Urinary bladder (tissue), 4 donors: ENCODE results near the gene RASAL1. TPM values are rescaled to one million over a fixed set of nuclear protein-coding genes. Genes with fewer than 3 reads are reported as not detected.

ENCODE experiments used
- DNase-seq: peaks from one replicate; pipeline ENCODE4 v3.0.0-alpha.2; 2015; ENCODE audit errors: extremely low spot score
- H3K27ac ChIP-seq: one replicate; pipeline ENCODE4 v1.5.1; 2013; ENCODE audit warnings: low read depth, mild to moderate bottlenecking, moderate library complexity
- H3K36me3 ChIP-seq: one replicate; pipeline ENCODE4 v1.6.1; 2013; ENCODE audit warnings: mild to moderate bottlenecking, moderate library complexity; ENCODE audit not compliant: insufficient read depth
- H3K4me1 ChIP-seq: one replicate; pipeline ENCODE4 v1.6.1; 2013; ENCODE audit warnings: mild to moderate bottlenecking, moderate library complexity; ENCODE audit not compliant: insufficient read depth
- H3K4me3 ChIP-seq: one replicate; pipeline ENCODE4 v1.5.1; 2013; ENCODE audit warnings: low read depth, low read length
- WGBS: extraction: QIAGEN DNeasy Blood & Tissue Kit; methylation state at CpG from one replicate; pipeline ENCODE4 v1.1.7; 2013; 5-methylcytosine and 5-hydroxymethylcytosine counted together
- polyA plus RNA-seq: library from polyadenylated mRNA; stranded (reverse); fragments of 200-250 nt; gene quantifications from one replicate; pipeline ENCODE4 v1.2.3, GENCODE V29; 2013
- total RNA-seq: library from RNA; depleted of rRNA; stranded (reverse); fragments of >200 nt; gene quantifications from one replicate; pipeline ENCODE4 v1.2.3, GENCODE V29; 2014
- donor health status: healthy with polysubstance abuse.
- donor health status: healthy.

The RASAL1 gene
- total and polyA plus RNA-seq, 2 donors, result 0.04 to 0.11 TPM

DNA sequence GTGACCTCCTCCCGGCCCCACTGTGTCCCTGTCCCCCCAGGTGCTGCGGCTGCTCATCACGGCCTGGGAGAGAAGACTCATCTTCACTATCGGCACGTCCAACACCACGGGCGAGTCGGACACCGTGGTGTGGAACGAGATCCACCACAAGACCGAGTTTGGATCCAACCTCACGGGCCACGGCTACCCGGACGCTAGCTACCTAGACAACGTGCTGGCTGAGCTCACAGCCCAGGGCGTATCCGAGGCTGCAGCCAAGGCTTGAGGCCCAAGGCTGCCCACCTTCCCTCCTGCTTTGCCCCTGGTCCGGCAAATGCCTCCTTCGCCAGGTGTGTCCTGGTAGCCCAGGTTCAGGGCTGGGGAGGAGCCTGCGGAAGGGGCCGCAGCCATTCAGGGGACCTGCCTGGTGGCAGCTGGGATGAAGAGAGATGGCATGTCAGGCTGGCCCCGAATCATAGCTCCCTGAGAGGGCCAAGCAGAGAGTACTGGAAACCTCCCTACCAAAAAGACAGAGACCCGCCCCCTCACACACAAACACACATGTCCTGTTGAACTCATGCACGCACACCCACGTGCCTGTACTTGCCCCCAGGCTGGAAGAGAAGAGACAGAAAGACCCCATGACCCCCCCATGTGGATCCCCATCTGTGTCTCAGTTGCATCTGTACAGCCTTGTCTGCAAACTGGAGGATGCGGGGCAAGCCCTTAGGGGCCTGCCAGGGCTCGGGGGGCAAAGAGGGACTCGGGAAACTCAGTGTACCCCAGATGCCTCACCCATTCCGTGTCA lies 38.7 kb downstream of the RASAL1 start:
- H3K27ac ChIP-seq, result no peak overlapping the region
- H3K36me3 ChIP-seq, result no peaks in the 10 kb centered on the region
- no peak for DNase-seq
- 85% methylated on average over 30 of the region's 30 CpGs for WGBS
- no peaks in the 10 kb centered on the region for H3K4me1 ChIP-seq
- no peak overlapping the region for H3K4me3 ChIP-seq

DNA sequence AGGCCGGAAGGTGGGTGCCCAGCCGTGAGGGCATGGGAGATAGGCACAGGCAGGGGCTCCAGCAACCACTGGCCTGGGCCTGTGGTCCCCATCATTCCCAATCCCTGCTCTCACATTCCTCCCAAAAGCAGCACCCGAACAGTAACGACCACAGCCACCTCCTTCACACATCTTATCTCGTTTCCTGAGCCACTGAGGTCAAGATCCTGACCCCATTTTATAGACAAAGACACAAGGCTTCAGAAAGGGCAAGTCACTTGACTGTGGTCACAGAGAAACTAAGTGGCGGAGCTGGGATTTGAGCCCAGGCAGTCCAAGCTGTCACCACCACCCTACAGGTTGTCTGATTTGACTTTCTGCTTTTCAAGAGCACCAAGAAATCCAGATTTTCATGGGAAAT lies 40.2 kb downstream of the RASAL1 start:
- DNase-seq, result no peak
- no peaks in the 10 kb centered on the region for H3K36me3 ChIP-seq
- WGBS, result 48% methylated on average over 6 of the region's 6 CpGs
- no peak overlapping the region for H3K27ac ChIP-seq
- no peak overlapping the region for H3K4me3 ChIP-seq
- no peaks in the 10 kb centered on the region for H3K4me1 ChIP-seq

GRCh38 chr12:113094738-113095137 lies 40.8 kb downstream of the RASAL1 start:
- Histone ChIP-seq H3K4me1 (no peaks in the 10 kb centered on the region), H3K4me3 (no peak overlapping the region), H3K27ac (no peak overlapping the region), H3K36me3 (no peaks in the 10 kb centered on the region)
- no peak for DNase-seq
- 92% methylated on average over 16 of the region's 16 CpGs for WGBS

DNA sequence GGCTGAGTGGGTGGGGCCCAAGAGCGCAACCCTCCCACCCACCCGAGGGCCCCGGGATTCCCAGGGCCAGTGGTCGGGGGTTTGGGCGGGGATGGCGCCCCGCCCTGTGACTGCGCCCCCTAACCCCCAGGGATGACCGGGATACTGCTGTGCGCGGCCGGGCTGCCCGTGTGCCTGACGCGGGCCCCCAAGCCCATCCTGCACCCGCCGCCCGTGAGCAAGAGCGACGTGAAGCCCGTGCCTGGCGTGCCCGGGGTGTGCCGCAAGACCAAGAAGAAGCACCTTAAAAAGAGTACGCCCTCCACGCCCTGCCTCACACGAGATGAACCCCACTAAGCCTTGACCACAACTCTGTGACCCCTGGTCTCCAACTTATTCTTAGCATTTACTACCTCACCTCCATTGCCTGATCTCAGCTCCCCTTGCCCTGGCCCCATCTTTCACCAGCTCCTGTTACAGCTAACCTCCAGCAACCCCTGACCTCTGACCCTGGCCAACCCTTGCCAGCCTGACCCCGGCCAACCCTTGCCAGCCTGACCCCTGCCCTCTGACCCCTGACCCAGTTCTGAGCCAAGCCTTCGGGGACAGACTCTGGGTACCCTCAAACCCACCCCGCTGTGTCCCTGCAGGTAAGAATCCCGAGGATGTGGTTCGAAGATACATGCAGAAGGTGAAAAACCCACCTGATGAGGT lies 42.0 kb downstream of the RASAL1 start:
- no peak for DNase-seq
- Histone ChIP-seq H3K4me3 (no peak overlapping the region), H3K4me1 (no peaks in the 10 kb centered on the region), H3K36me3 (no peaks in the 10 kb centered on the region), H3K27ac (no peak overlapping the region)
- WGBS, result 31% methylated on average over 32 of the region's 32 CpGs

GRCh38 chr12:113092607-113093408 lies 42.8 kb downstream of the RASAL1 start:
- Histone ChIP-seq H3K27ac (no peak overlapping the region), H3K4me3 (no peak overlapping the region), H3K36me3 (no peaks in the 10 kb centered on the region), H3K4me1 (no peaks in the 10 kb centered on the region)
- DNase-seq, result no peak
- 10% methylated on average over 31 of the region's 31 CpGs for WGBS

DNA sequence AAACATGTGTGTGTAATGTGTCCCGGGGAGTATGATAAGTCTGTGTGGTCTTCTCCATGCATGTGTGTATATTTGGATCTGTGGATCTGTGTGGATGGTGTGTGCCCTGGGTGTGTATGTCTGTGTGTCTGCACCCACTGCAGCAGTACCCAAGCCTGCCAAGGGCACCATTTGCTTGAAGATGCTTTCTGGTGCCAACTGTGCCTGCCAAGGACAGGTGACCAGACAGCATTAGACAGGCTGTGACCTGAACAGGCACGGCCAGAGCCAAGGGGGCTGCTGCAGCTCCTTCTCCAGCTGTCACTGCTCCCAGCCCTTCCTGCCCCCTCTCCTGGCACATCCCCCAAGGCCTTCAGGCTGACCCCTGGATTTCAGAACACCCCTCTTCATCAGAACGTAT lies 44.1 kb downstream of the RASAL1 start:
- no peak overlapping the region for H3K27ac ChIP-seq
- no peak for DNase-seq
- H3K36me3 ChIP-seq, result no peaks in the 10 kb centered on the region
- WGBS, result 62% methylated on average over 3 of the region's 3 CpGs
- H3K4me3 ChIP-seq, result no peak overlapping the region
- H3K4me1 ChIP-seq, result no peaks in the 10 kb centered on the region

DNA sequence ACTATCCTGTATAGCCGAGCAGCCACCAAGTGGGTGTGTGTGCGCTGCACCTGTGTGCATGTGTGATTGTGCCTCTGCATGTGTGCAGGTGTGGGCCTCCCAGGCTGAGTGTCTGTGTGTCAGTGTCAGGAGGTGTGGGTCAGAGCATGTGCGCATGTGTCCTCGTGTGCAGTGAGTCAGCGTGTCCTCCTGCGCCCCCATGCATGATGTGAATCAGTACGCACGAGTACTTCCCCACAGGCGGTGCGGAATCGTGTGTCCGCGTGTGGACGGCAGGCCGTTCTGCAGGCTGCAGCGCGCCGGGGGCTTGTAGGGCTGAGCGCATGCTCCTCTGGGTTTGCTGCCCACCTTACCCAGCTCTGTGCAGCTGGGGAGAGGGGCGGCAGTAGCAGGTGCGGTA lies 44.8 kb downstream of the RASAL1 start:
- Histone ChIP-seq H3K4me3 (no peak overlapping the region), H3K36me3 (no peaks in the 10 kb centered on the region), H3K27ac (no peak overlapping the region), H3K4me1 (no peaks in the 10 kb centered on the region)
- no peak for DNase-seq
- WGBS, result 74% methylated on average over 21 of the region's 21 CpGs

DNA sequence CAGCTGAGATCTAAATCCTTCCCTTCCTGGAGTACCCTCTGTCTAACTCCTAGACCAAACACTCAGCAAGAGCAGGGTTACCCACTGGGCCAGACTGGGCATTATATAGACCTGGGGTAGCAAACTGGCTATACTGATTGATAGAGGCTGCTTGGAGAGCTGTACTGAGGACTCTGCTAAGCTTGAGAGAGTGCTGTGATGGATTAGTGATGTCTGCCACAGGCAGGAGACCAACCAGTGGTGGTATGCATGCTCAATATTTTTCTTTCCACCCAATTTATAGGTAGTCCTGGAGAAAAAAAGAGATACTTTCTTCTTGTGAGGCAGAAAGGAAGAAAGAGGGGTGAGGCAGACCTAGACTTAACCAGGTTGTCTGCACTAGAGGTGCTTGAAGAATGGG lies 45.7 kb downstream of the RASAL1 start:
- Histone ChIP-seq H3K4me1 (no peaks in the 10 kb centered on the region), H3K36me3 (no peaks in the 10 kb centered on the region), H3K4me3 (no peak overlapping the region), H3K27ac (no peak overlapping the region)
- DNase-seq, result no peak

- Histone ChIP-seq H3K27ac (no peak overlapping the region), H3K36me3 (no peaks in the 10 kb centered on the region), H3K4me3 (no peak overlapping the region), H3K4me1 (no peaks in the 10 kb centered on the region)
- no peak for DNase-seq
- WGBS, result 73% methylated on average over 13 of the region's 13 CpGs
Measured at GRCh38 chr12:113088971-113089756, 46.4 kb downstream of the RASAL1 start.

DNA sequence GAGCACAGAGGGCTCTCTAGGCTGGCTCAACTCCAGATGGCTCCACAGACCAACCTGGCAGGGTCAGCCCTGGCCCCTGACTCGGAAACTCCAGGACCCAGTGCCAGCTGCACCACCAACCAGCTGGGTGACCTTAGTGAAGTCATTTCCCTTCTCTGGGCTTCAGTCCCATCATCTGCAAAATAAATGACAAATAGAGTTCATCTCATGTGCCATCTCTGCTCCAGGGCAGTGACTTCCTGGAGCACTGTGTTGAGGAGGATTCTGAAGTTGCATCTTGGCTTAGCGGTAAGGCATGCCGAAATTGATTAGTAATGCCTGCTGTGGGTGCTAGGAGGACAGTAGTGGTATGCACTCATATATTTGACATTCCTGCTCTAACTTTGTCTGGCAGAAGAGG lies 47.5 kb downstream of the RASAL1 start:
- no peak for DNase-seq
- WGBS, result 93% methylated on average over 3 of the region's 3 CpGs
- no peaks in the 10 kb centered on the region for H3K4me1 ChIP-seq
- no peaks in the 10 kb centered on the region for H3K36me3 ChIP-seq
- no peak overlapping the region for H3K4me3 ChIP-seq
- no peak overlapping the region for H3K27ac ChIP-seq

GRCh38 chr12:113087193-113087592 lies 48.4 kb downstream of the RASAL1 start:
- Histone ChIP-seq H3K36me3 (no peaks in the 10 kb centered on the region), H3K4me1 (no peaks in the 10 kb centered on the region), H3K4me3 (no peak overlapping the region), H3K27ac (no peak overlapping the region)
- 53% methylated on average over 5 of the region's 5 CpGs for WGBS
- no peak for DNase-seq

DNA sequence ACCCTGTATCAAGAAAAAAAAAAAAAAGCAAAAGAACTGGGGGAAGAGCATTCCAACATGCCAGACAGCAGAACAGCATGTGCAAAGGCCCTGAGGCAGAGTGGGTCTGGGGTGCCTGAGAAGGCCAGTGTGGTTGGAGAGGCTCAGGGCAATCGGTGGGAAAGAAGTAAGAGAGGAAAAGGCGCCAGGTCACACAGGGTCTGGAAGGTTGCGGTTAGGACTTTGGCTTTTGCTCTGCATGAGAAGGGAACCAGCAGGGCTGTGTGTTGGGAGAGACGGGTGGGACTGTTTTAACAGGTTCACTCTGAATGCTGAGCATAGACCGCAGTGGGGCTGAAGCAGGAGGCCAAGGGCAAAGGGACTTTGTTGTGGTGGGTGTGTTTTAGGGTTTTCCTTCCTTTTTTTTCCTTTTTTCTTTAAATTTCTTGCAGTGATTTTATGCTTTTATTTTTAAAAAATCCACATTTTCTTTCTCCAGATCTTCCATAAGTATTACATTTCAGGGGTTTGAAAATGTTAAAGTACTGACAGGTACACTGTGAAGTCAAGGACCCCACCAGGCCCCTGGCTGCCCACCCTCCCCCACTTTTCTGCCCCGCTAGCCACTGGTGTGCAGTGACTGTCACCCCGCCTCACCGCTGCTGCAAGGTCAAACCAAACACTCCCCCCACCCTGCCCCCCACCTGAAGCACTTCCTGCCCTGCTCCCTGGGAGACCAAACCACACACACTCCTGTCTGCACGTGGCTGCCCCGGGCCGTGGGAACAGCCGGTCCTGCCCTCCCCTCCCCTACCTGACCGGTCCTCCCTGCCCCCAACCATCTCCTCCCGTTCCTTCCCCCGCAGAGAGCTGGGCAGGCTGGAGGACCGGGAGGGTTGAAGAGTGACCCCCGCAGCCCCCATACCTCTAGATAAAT lies 49.1 kb downstream of the RASAL1 start:
- no peak for DNase-seq
- 30% methylated on average over 17 of the region's 17 CpGs for WGBS
- H3K4me1 ChIP-seq, result no peaks in the 10 kb centered on the region

More for the DNA sequence above, 49.1 kb downstream of the RASAL1 start:
- Histone ChIP-seq H3K4me3 (no peak overlapping the region), H3K27ac (no peak overlapping the region), H3K36me3 (no peaks in the 10 kb centered on the region)
